IMR-90 (cell line): Measurements from ENCODE around the gene TDRD1. TPM values are rescaled to one million over a fixed set of nuclear protein-coding genes. Genes with fewer than 3 reads are reported as not detected.

Source experiments
- ATAC-seq: fragments of 200-7000 bp; cut with Tn5 transposase; 2 replicates; pipeline ENCODE4 v1.9.1; 2020; ENCODE audit warnings: low read depth, mild to moderate bottlenecking, moderate library complexity
- BruUV-seq: library from RNA; stranded (reverse); fragments of 400-500 nt; replicated peaks from 2 replicates; lab custom pipeline; 2021; lab: Mats Ljungman, UMichigan
- CTCF ChIA-PET: fragments of 300-600 bp; formaldehyde crosslinking; extraction: SDS; loops from one replicate; lab custom pipeline; 2021; ENCODE audit warnings: antibody characterized with exemption; lab: Yijun Ruan, JAX
- POLR2A ChIA-PET: fragments of 300-600 bp; sonication (Branson Sonifier 250); formaldehyde crosslinking; loops from one replicate; lab custom pipeline; 2022; ENCODE audit warnings: antibody characterized with exemption; ENCODE audit not compliant: unreplicated experiment; lab: Charles Lee
- DNase-seq: peaks from one replicate; pipeline ENCODE4 v3.0.0; 2013
- H2AFZ ChIP-seq: replicated peaks from 2 replicates; pipeline ENCODE3; 2013; ENCODE audit warnings: low read length, mild to moderate bottlenecking; ENCODE audit not compliant: poor library complexity
- H2AK5ac ChIP-seq: 2 replicates; pipeline ENCODE4 v1.6.1; 2013; ENCODE audit warnings: low read depth, low read length, inconsistent platforms
- H2AK9ac ChIP-seq: replicated peaks from 2 replicates; pipeline ENCODE3; 2013; ENCODE audit warnings: mild to moderate bottlenecking, low read depth, low read length, moderate library complexity; ENCODE audit not compliant: poor library complexity
- H2BK120ac ChIP-seq: 2 replicates; pipeline ENCODE4 v1.6.1; 2013; ENCODE audit warnings: low read depth, low read length, inconsistent platforms
- H2BK15ac ChIP-seq: 3 replicates; pipeline ENCODE4 v1.6.1; 2013; ENCODE audit warnings: low read depth, low read length, inconsistent platforms
- H2BK20ac ChIP-seq: 2 replicates; pipeline ENCODE4 v1.6.1; 2013; ENCODE audit warnings: low read depth, mild to moderate bottlenecking, inconsistent platforms, low read length, moderate library complexity
- H2BK5ac ChIP-seq: 2 replicates; pipeline ENCODE4 v1.6.1; 2013; ENCODE audit warnings: mild to moderate bottlenecking, low read depth, low read length, inconsistent platforms; ENCODE audit not compliant: poor library complexity, severe bottlenecking
- H3K14ac ChIP-seq: replicated peaks from 2 replicates; pipeline ENCODE4 v1.6.1; 2013; ENCODE audit warnings: low read depth, low read length, inconsistent platforms
- H3K18ac ChIP-seq: 2 replicates; pipeline ENCODE4 v1.6.1; 2013; ENCODE audit warnings: low read depth, low read length, control low read depth
- H3K23ac ChIP-seq: 2 replicates; pipeline ENCODE4 v1.6.1; 2013; ENCODE audit warnings: low read depth, low read length, inconsistent platforms
- H3K27ac ChIP-seq: 2 replicates; pipeline ENCODE4 v1.5.1; 2013; ENCODE audit warnings: mild to moderate bottlenecking, control low read depth, low read length; ENCODE audit not compliant: insufficient read depth
- H3K27me3 ChIP-seq: 2 replicates; pipeline ENCODE4 v1.6.1; 2013; ENCODE audit warnings: low read length; ENCODE audit not compliant: control insufficient read depth, insufficient read depth
- H3K36me3 ChIP-seq: 2 replicates; pipeline ENCODE4 v1.6.1; 2013; ENCODE audit warnings: low read length, mixed read lengths; ENCODE audit not compliant: control insufficient read depth, insufficient read depth
- H3K4ac ChIP-seq: 2 replicates; pipeline ENCODE4 v1.6.1; 2013; ENCODE audit warnings: low read depth, low read length, inconsistent platforms
- H3K4me1 ChIP-seq: 2 replicates; pipeline ENCODE4 v1.6.1; 2013; ENCODE audit warnings: low read length, mixed read lengths; ENCODE audit not compliant: control insufficient read depth, insufficient read depth
- H3K4me2 ChIP-seq: 2 replicates; pipeline ENCODE4 v1.6.1; 2013; ENCODE audit warnings: low read depth, mild to moderate bottlenecking, control low read depth, low read length, moderate library complexity
- H3K4me3 ChIP-seq: 2 replicates; pipeline ENCODE4 v1.5.1; 2013; ENCODE audit warnings: low read depth, mild to moderate bottlenecking, control low read depth, low read length, moderate library complexity; ENCODE audit not compliant: insufficient read depth
- H3K56ac ChIP-seq: 2 replicates; pipeline ENCODE4 v1.6.1; 2013; ENCODE audit warnings: low read length, inconsistent platforms; ENCODE audit not compliant: insufficient read depth; ENCODE audit errors: extremely low read depth
- H3K79me1 ChIP-seq, 2 experiments: 2 replicates each; pipeline ENCODE4 v1.6.1; 2013; ENCODE audit warnings: low read length in 2 of 2, inconsistent platforms in 1 of 2, low read depth in 1 of 2
- H3K9ac ChIP-seq: 2 replicates; pipeline ENCODE4 v1.6.1; 2013; ENCODE audit warnings: low read depth, low read length, control low read depth
- H3K9me1 ChIP-seq: 2 replicates; pipeline ENCODE4 v1.6.1; 2013; ENCODE audit warnings: low read length, inconsistent platforms; ENCODE audit not compliant: insufficient read depth
- H3K9me3 ChIP-seq: 2 replicates; pipeline ENCODE4 v1.6.1; 2013; ENCODE audit warnings: low read length; ENCODE audit not compliant: control insufficient read depth, insufficient read depth
- H4K20me1 ChIP-seq: 2 replicates; pipeline ENCODE4 v1.6.1; 2013; ENCODE audit warnings: low read length, inconsistent platforms; ENCODE audit not compliant: insufficient read depth
- H4K5ac ChIP-seq: 2 replicates; pipeline ENCODE4 v1.6.1; 2013; ENCODE audit warnings: mild to moderate bottlenecking, low read depth, low read length, control low read depth
- H4K8ac ChIP-seq, 2 experiments: 2 replicates each; pipeline ENCODE4 v1.6.1; 2013; ENCODE audit warnings: low read depth in 2 of 2, low read length in 2 of 2, control low read depth in 1 of 2, inconsistent platforms in 1 of 2
- H4K91ac ChIP-seq: 2 replicates; pipeline ENCODE4 v1.6.1; 2013; ENCODE audit warnings: low read depth, low read length, inconsistent platforms; ENCODE audit not compliant: insufficient read depth
- MAFK ChIP-seq: IDR thresholded peaks from 2 replicates; pipeline ENCODE4 v1.6.1; 2012; ENCODE audit warnings: low read depth, low read length, improper control_type of control experiment
- RAD21 ChIP-seq: IDR thresholded peaks from 2 replicates; pipeline ENCODE4 v1.6.1; 2012; ENCODE audit warnings: low read length, improper control_type of control experiment
- RCOR1 ChIP-seq: IDR thresholded peaks from 2 replicates; pipeline ENCODE4 v1.6.1; 2012; ENCODE audit warnings: mild to moderate bottlenecking, low read length, improper control_type of control experiment; ENCODE audit not compliant: insufficient replicate concordance
- RFX5 ChIP-seq: IDR thresholded peaks from 2 replicates; pipeline ENCODE4 v1.8.0; 2012; ENCODE audit warnings: low read depth, mild to moderate bottlenecking, low read length, moderate library complexity
- SMC3 ChIP-seq: fragments of 150-350 bp; IDR thresholded peaks from 2 replicates; pipeline ENCODE4 v1.6.1; 2016; ENCODE audit warnings: low read depth, mild to moderate bottlenecking, antibody characterized with exemption, low read length, moderate library complexity
- WGBS, 2 experiments: methylation state at CpG; one replicate each; pipeline versions ENCODE4 v1.1.5 to v1.1.7; 2013; ENCODE audit warnings: missing lambda C conversion rate in 2 of 2; ENCODE audit not compliant: insufficient read length in 1 of 2; ENCODE audit errors: extremely low coverage in 2 of 2; 5-methylcytosine and 5-hydroxymethylcytosine counted together
- dilution Hi-C: fragments of 300-500 bp; cut with HindIII; formaldehyde crosslinking; loops from one replicate; pipeline ENCODE4 v1.14.3; 2018; ENCODE audit warnings: low sequenced_read_pairs; ENCODE audit not compliant: unreplicated experiment
- in situ Hi-C: fragments of 300-500 bp; cut with MboI; formaldehyde crosslinking; loops from 3 replicates; pipeline ENCODE4 v1.14.3; 2019; ENCODE audit warnings: low sequenced_read_pairs, inconsistent platforms, mixed read lengths
- intact Hi-C: fragments of 100-400 bp; cut with micrococcal nuclease; formaldehyde crosslinking; loops from 2 replicates; pipeline ENCODE4 v1.10.0; 2022
- polyA plus RNA-seq, 3 experiments: library from polyadenylated mRNA; depleted of rRNA; stranded (reverse); fragments of >200 nt; gene quantifications; 2 replicates each; pipeline ENCODE4 v1.2.3, GENCODE V29; 2012; ENCODE audit warnings: low replicate concordance in 1 of 3
- total RNA-seq: library from RNA; depleted of rRNA; stranded (reverse); fragments of >200 nt; gene quantifications from 2 replicates; pipeline ENCODE4 v1.2.3, GENCODE V29; 2012
- TF ChIP-seq, protein P1 (sequence below): conservative IDR thresholded peaks from 2 replicates; pipeline ENCODE4 v1.5.1; 2012; ENCODE audit warnings: mild to moderate bottlenecking, low read depth, low read length, improper control_type of control experiment

TDRD1 gene
- total and polyA plus RNA-seq, 2 of the 4 experiments (the other 2 are of a cell fraction) = not detected

DNA sequence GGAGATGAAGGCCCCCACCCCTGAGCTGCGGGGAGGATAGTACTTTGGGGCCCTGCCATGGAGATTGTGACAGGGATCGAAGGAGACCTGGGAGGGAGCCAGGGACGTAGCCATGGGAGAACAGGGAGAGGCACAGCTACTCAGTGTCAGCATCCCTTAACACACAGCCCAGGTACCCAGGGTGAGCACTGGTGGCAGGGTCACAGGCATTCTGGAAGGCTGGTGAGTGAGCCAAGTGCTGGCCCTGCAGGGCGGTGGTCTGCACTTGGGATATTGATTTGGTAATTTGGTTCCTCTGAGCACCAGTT is 99.7 kb downstream of the TDRD1 start:
- in situ Hi-C loops = no loop called here
- H3K56ac ChIP-seq = no peak overlapping the region
- CTCF ChIA-PET = no interaction called here

More for the DNA sequence above, 99.7 kb downstream of the TDRD1 start:
- no peak overlapping the region for H3K4me2 ChIP-seq
- intact Hi-C loops = no loop called here
- no TSS peak for BruUV-seq
- TF ChIP-seq, protein P1, sequence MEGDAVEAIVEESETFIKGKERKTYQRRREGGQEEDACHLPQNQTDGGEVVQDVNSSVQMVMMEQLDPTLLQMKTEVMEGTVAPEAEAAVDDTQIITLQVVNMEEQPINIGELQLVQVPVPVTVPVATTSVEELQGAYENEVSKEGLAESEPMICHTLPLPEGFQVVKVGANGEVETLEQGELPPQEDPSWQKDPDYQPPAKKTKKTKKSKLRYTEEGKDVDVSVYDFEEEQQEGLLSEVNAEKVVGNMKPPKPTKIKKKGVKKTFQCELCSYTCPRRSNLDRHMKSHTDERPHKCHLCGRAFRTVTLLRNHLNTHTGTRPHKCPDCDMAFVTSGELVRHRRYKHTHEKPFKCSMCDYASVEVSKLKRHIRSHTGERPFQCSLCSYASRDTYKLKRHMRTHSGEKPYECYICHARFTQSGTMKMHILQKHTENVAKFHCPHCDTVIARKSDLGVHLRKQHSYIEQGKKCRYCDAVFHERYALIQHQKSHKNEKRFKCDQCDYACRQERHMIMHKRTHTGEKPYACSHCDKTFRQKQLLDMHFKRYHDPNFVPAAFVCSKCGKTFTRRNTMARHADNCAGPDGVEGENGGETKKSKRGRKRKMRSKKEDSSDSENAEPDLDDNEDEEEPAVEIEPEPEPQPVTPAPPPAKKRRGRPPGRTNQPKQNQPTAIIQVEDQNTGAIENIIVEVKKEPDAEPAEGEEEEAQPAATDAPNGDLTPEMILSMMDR = no peak
- TF ChIP-seq SMC3 (no peak), RFX5 (no peak), RCOR1 (no peak), MAFK (no peak), RAD21 (no peak)
- H3K4ac ChIP-seq = no peak overlapping the region
- H3K27ac ChIP-seq = no peak overlapping the region
- no peak overlapping the region for H2AFZ ChIP-seq
- no peaks in the 10 kb centered on the region for H3K79me1 ChIP-seq
- no peak overlapping the region for H3K23ac ChIP-seq
- POLR2A ChIA-PET = no interaction called here
- peaks cover 51% of the 10 kb centered on the region for H3K27me3 ChIP-seq
- no peak overlapping the region for H2BK5ac ChIP-seq
- no peak overlapping the region for H2BK15ac ChIP-seq
- ATAC-seq (no peak), DNase-seq (no peak)
- dilution Hi-C loops = no loop called here
- H2AK5ac ChIP-seq = no peak overlapping the region
- no peak overlapping the region for H2BK20ac ChIP-seq
- H4K20me1 ChIP-seq = no peaks in the 10 kb centered on the region
- H2BK120ac ChIP-seq = no peak overlapping the region
- no peak overlapping the region for H3K18ac ChIP-seq
- H3K4me1 ChIP-seq = no peaks in the 10 kb centered on the region
- H3K9me3 ChIP-seq = no peaks in the 10 kb centered on the region
- no peak overlapping the region for H3K9ac ChIP-seq
- no peaks in the 10 kb centered on the region for H3K36me3 ChIP-seq
- no peak overlapping the region for H4K5ac ChIP-seq
- H2AK9ac ChIP-seq = no peak overlapping the region
- no peak overlapping the region for H4K8ac ChIP-seq
- H3K9me1 ChIP-seq = no peaks in the 10 kb centered on the region
- WGBS, 2 experiments = no CpG with 5 or more reads among the region's 4 CpGs
- no peak overlapping the region for H4K91ac ChIP-seq
- no peak overlapping the region for H3K4me3 ChIP-seq
- no peak overlapping the region for H3K14ac ChIP-seq
